Pancreas (tissue), 10 donors: ENCODE data around the gene CFAP251. TPM values are rescaled to one million over a fixed set of nuclear protein-coding genes. Genes with fewer than 3 reads are reported as not detected.

Experiments
- ATAC-seq, 4 donors: fragments of 200-7000 bp; cut with Tn5 transposase; one replicate each; pipeline versions ENCODE4 v1.8.0 to v1.9.1; 2020; ENCODE audit warnings: mild to moderate bottlenecking in 4 of 4, moderate library complexity in 4 of 4
- DNase-seq, 6 donors: peaks; one replicate each; pipeline ENCODE4 v3.0.0-alpha.2; 2020
- FAIRE-seq: peaks from 2 replicates; lab custom pipeline; 2012; peaks lifted over from hg19 to GRCh38; lab: Jason Lieb, UNC
- H3K27ac ChIP-seq, 4 donors: fragments of 200-600 bp; sonication (generic); 1 replicate in 3 of 4; 2 replicates in 1 of 4; pipeline versions ENCODE4 v1.5.0 to v1.8.0; 2020
- H3K27me3 ChIP-seq, 4 donors: fragments of 200-600 bp; one replicate each; pipeline ENCODE4 v1.8.0; 2021
- H3K36me3 ChIP-seq, 3 donors: fragments of 200-600 bp; sonication (generic) in 1 of 3; one replicate each; pipeline versions ENCODE4 v1.5.0 to v1.8.0; 2020 to 2021
- H3K4me1 ChIP-seq, 3 donors: fragments of 200-600 bp; one replicate each; pipeline ENCODE4 v1.8.0; 2021
- H3K4me3 ChIP-seq, 4 donors: fragments of 200-600 bp; sonication (generic) in 2 of 4; one replicate each; pipeline versions ENCODE4 v1.5.0 to v1.8.0; 2020 to 2021
- H3K9me3 ChIP-seq, 4 donors: fragments of 200-600 bp; one replicate each; pipeline ENCODE4 v1.8.0; 2021
- WGBS, 2 donors: extraction: QIAGEN DNeasy Blood & Tissue Kit; methylation state at CpG; one replicate each; pipeline ENCODE4 v1.1.7; 2013; 5-methylcytosine and 5-hydroxymethylcytosine counted together
- intact Hi-C, 3 donors: fragments of 100-400 bp; cut with DNase I; formaldehyde crosslinking; loops; one replicate each; pipeline versions ENCODE4 v1.11.1 to v1.14.2; 2022
- polyA plus RNA-seq, 2 donors: library from polyadenylated mRNA; stranded (reverse); fragments of 200-250 nt; gene quantifications; one replicate each; pipeline ENCODE4 v1.2.3, GENCODE V29; 2013
- total RNA-seq, 6 donors: library from RNA; stranded (reverse); fragmentation: NEBNext Ultra II Directional in 4 of 6; extraction: Animal tissue kit (Norgen Biotek cat#: 25700) in 4 of 6; gene quantifications; one replicate each; pipeline versions ENCODE4 v1.2.1 to v1.2.4, GENCODE V29; 2021 to 2023
- TF ChIP-seq, protein P1 (sequence below), 4 donors: fragments of 200-600 bp; sonication (generic) in 3 of 4; IDR thresholded peaks; one replicate each; pipeline versions ENCODE4 v1.5.0 to v1.8.0; 2021; ENCODE audit warnings: antibody characterized with exemption in 4 of 4
- donor health status: healthy with polysubstance abuse.
- donor health status: DM: no; HTN: no; CAD: no; lungs with moderate emphysema.
- donor health status: DM: no; HTN: no; CAD: no.
- donor health status: control.
- donor health status: control.
- donor health status: Bipolar disorder and iron deficiency.
- donor health status: DM: yes; HTN: yes; CAD: no.
- donor health status: DM: no; HTN: no; CAD: no.
- donor health status: DM: no; HTN: no; CAD: no.
- donor health status: DM: yes; HTN: yes; CAD: no.

CFAP251 gene
- total and polyA plus RNA-seq, 8 donors, result 1.7 to 5.9 (median 3.3) TPM

- TF ChIP-seq, protein P1, sequence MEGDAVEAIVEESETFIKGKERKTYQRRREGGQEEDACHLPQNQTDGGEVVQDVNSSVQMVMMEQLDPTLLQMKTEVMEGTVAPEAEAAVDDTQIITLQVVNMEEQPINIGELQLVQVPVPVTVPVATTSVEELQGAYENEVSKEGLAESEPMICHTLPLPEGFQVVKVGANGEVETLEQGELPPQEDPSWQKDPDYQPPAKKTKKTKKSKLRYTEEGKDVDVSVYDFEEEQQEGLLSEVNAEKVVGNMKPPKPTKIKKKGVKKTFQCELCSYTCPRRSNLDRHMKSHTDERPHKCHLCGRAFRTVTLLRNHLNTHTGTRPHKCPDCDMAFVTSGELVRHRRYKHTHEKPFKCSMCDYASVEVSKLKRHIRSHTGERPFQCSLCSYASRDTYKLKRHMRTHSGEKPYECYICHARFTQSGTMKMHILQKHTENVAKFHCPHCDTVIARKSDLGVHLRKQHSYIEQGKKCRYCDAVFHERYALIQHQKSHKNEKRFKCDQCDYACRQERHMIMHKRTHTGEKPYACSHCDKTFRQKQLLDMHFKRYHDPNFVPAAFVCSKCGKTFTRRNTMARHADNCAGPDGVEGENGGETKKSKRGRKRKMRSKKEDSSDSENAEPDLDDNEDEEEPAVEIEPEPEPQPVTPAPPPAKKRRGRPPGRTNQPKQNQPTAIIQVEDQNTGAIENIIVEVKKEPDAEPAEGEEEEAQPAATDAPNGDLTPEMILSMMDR (IDR thresholded peaks at IDR 0.05), result no peak
- intact Hi-C loops, result no loop called here
- Histone ChIP-seq H3K27me3 (no peaks in the 10 kb centered on the region), H3K27ac (no peak overlapping the region), H3K36me3 (no peaks in the 10 kb centered on the region), H3K4me1 (no peaks in the 10 kb centered on the region), H3K9me3 (no peaks in the 10 kb centered on the region), H3K4me3 (no peak overlapping the region)
- no peak for ATAC-seq
- FAIRE-seq, result no peak
- WGBS, 2 donors, result 74 to 82% methylated on average over 11 of the region's 11 CpGs
- DNase-seq, result no peak
These were observed 86.9 kb downstream of the CFAP251 start for GRCh38 chr12:122005252-122005776.

GRCh38 chr12:122006186-122006926 is 88.0 kb downstream of the CFAP251 start:
- no peaks in the 10 kb centered on the region for H3K9me3 ChIP-seq
- FAIRE-seq, result no peak
- no peaks in the 10 kb centered on the region for H3K27me3 ChIP-seq
- H3K27ac ChIP-seq, result no peak overlapping the region
- 81 to 86% methylated on average over 24 of the region's 24 CpGs for WGBS, 2 donors
- no peak overlapping the region for H3K4me3 ChIP-seq
- no peaks in the 10 kb centered on the region for H3K4me1 ChIP-seq
- no peaks in the 10 kb centered on the region for H3K36me3 ChIP-seq
- TF ChIP-seq, protein P1 (IDR thresholded peaks at IDR 0.05), result no peak
- intact Hi-C loops, result no loop called here
- no peak for DNase-seq
- ATAC-seq, result no peak

DNA sequence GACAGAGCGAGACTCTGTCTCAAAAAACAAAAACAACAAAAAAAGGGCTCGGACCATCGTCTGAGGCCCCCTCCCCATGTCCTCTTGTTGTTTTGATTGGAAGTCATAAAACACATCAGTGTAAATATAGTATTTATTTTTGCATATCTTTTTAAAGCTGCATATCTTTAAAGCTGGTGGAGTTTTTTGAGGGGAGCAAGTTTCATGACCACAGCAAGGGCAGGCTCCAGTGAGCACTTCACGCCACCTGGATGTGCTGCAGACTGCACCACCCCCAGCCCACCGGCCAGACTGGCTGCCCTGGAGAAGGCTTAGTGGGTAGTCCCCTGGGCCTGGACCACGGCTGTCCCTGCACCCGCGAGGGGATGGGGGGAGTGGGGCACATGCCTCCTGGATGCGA is 91.3 kb downstream of the CFAP251 start:
- Histone ChIP-seq H3K27me3 (no peaks in the 10 kb centered on the region), H3K27ac (no peak overlapping the region), H3K4me3 (no peak overlapping the region), H3K36me3 (no peaks in the 10 kb centered on the region), H3K9me3 (no peaks in the 10 kb centered on the region), H3K4me1 (no peaks in the 10 kb centered on the region)
- FAIRE-seq (no peak), DNase-seq (no peak), ATAC-seq (no peak)
- intact Hi-C loops, result no loop called here
- TF ChIP-seq, protein P1 (IDR thresholded peaks at IDR 0.05), result no peak
- 81 to 89% methylated on average over 9 of the region's 9 CpGs for WGBS, 2 donors

- Histone ChIP-seq H3K36me3 (no peaks in the 10 kb centered on the region), H3K27me3 (no peaks in the 10 kb centered on the region), H3K4me3 (no peak overlapping the region), H3K27ac (no peak overlapping the region), H3K4me1 (no peaks in the 10 kb centered on the region), H3K9me3 (no peaks in the 10 kb centered on the region)
- FAIRE-seq (no peak), ATAC-seq (no peak), DNase-seq (no peak)
- TF ChIP-seq, protein P1 (IDR thresholded peaks at IDR 0.05), result no peak
- intact Hi-C loops, result no loop called here
- 94 to 95% methylated on average over 6 of the region's 6 CpGs for WGBS, 2 donors
These were observed 93.8 kb downstream of the CFAP251 start for GRCh38 chr12:122012184-122012583.

- WGBS, 2 donors, result 91 to 95% methylated on average over 4 of the region's 4 CpGs
- no peak overlapping the region for H3K4me3 ChIP-seq
- no peaks in the 10 kb centered on the region for H3K36me3 ChIP-seq
- no peak for ATAC-seq
- no peak for DNase-seq
- FAIRE-seq, result no peak
- H3K27me3 ChIP-seq, result no peaks in the 10 kb centered on the region
- intact Hi-C loops, result no loop called here
- H3K4me1 ChIP-seq, result no peaks in the 10 kb centered on the region
- TF ChIP-seq, protein P1 (IDR thresholded peaks at IDR 0.05), result no peak
- no peak overlapping the region for H3K27ac ChIP-seq
- H3K9me3 ChIP-seq, result no peaks in the 10 kb centered on the region
These were observed 94.7 kb downstream of the CFAP251 start for GRCh38 chr12:122013136-122013535.
